Right forelimb (tissue), 1 donor: ENCODE results near the gene CCDC47.
"Not testable (repeated sequence)": the region's sequence is repeated elsewhere in the genome, so short reads cannot be mapped to it uniquely, and the experiment has no call there.

Experiments used
- DNase-seq: peaks from one replicate; pipeline ENCODE4 v3.0.0-alpha.2; 2018

CCDC47 gene, protein sequence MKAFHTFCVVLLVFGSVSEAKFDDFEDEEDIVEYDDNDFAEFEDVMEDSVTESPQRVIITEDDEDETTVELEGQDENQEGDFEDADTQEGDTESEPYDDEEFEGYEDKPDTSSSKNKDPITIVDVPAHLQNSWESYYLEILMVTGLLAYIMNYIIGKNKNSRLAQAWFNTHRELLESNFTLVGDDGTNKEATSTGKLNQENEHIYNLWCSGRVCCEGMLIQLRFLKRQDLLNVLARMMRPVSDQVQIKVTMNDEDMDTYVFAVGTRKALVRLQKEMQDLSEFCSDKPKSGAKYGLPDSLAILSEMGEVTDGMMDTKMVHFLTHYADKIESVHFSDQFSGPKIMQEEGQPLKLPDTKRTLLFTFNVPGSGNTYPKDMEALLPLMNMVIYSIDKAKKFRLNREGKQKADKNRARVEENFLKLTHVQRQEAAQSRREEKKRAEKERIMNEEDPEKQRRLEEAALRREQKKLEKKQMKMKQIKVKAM

GRCh38 chr17:63773272-63774140 lies at the start of gene CCDC47:
CCDC47 (minus strand) TSS chr17:63773597; CDS start chr17:63766175, 7,422 bp downstream.
- DNase-seq: peak; percentile 99

- no peak for DNase-seq
These were observed 49.1 kb upstream of the CCDC47 start for GRCh38 chr17:63822537-63822936.

DNA sequence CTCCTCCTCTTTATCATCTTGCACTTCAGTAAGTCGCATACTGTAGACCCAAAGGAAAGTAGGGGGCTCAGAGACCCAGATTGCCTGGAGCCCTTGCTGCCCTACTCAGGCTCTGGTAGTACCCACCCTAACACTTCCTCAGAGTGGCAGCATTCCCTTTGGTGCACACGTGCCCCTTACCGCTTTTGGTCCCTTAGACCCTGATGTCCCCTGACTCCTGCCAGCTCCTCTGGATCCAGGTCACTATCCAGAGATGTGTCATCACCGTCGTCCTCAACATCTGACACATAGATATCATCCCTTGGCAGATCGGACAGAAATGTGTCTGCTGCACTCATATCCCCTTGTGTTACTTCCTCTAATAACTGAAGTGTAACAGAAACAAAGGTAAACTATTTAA lies 48.4 kb upstream of the CCDC47 start:
- DNase-seq: no peak

DNA sequence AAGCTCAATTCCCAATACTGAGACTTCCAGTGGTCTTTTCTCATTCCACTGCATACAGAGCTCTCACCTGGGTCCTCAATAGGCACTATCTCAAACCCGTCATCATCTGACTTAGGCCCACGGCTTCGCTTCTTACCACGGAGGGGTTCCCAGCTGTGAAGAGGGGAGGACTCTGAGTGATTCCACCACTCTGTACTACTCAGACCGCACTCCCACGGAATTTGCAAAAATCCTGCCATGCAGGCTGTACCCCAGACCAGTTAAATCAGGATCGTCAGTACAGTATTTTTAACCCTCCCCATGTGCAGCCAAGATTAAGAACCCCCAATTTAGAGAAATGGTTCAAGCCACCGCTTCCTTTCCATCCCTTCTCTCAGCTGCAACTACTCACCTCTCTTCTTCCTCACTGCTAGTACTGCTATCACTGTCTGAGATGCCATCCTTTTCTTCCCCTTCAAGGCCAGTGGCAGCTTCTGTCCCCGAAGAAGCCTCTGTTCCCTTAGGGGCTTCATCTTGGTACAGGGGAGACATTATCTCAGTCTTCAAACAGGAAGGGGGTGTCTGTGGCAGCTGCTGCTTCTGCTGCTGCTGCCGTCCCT lies 47.7 kb upstream of the CCDC47 start:
- no peak for DNase-seq

DNA sequence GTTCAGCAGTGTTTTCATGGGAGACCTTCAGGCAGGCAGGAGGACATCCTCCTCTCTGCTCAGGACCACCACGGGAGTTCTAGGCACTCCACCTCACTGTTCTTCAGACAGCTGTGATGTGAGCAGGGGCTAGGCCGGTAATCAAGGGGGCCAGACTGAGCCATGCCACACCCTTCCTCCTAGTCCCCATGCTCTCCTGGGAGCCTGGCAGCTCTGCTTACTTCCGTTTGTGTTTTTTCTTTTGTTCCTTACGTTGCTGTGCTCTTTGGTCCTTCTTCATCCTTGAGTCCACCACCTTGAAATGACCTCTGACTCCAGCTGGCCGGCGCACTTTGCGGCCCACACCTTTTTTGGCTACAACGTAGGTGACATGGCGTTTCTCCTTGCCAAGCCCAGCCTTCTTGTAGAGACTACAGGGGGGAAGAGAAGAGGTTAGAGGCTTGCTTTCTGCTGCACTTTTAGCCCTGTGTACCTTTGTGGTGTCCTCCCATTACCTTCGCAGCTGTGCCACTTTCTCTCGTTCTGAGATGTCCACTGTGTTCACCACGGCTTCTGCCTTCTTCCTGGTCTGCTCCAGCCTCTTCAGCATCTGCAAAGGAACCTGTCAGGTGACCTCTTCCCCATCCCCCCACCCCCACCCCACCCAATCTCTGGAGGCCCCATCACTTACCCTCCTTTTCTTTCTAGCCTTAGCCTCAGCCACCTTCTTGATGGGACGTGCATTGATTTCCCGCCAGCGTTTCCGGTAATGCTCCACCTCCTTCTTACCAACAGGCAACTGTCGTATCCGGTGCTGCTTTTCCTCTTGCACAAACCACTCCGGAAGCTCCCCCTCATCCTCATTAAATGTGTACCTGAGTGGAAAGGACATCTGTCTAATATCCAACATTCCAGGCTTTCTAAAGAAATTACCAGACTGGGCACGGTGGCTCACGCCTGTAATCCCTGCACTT lies 46.5 kb upstream of the CCDC47 start:
- no peak for DNase-seq

DNA sequence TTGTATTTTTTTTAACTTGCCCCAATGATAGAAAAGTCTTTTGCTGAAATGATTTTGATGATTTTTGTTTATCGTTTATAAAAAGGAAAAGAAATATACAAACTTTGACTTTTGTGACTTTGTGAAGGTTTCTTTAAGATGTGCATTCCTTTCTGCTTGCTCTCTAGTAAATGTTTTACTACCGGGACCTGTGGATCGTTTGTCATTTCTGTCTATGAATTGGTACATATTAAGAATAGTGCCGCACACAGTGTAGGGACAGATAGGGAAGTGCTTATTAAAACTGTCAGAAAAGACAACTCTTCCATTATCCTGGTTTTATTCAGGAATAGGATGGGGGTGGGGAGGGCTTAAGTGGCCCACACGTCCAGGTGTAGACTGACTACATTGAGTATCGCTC lies 45.7 kb upstream of the CCDC47 start:
- no peak for DNase-seq

DNA sequence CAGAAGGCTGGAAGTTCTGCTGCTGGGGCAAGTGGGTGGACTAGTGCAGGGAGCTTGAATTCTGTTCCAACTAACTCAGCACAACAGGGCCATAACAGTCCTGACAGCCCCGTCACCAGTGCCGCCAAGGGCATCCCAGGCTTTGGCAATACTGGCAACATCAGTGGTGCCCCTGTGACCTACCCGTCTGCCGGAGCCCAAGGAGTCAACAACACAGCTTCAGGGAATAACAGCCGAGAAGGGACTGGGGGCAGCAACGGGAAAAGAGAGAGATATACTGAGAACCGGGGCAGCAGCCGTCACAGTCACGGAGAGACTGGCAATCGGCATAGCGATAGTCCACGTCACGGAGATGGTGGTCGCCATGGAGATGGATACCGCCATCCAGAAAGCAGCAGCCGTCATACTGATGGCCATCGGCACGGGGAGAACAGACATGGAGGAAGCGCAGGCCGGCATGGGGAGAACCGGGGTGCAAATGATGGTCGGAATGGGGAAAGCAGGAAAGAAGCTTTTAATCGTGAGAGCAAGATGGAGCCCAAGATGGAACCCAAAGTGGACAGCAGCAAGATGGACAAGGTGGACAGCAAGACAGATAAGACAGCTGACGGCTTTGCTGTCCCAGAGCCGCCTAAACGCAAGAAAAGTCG lies 44.5 kb upstream of the CCDC47 start:
- DNase-seq: no peak

DNA sequence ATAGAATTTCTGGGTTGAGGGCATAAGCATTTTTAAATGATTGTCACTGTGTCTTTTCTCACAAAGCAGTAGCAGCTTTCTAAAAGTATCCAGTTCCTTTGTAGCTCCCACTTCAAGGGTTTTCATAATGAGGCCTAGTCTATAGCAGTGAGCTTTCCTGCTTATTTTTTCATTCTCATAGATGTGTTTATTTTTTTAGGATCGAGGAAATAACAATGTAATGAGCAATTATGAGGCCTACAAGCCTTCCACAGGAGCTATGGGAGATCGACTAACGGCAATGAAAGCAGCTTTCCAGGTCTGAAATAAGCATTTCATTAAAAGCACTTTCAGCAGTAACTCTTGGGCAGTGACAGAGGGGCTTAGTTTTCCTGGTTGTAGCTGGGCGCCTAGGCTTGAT lies 43.3 kb upstream of the CCDC47 start:
- no peak for DNase-seq

GRCh38 chr17:63816123-63816522 lies 42.7 kb upstream of the CCDC47 start:
- DNase-seq: no peak

- DNase-seq: no peak
These were observed 36.6 kb upstream of the CCDC47 start for GRCh38 chr17:63809970-63810369.

GRCh38 chr17:63805591-63805990 lies 32.2 kb upstream of the CCDC47 start:
- no peak for DNase-seq

DNA sequence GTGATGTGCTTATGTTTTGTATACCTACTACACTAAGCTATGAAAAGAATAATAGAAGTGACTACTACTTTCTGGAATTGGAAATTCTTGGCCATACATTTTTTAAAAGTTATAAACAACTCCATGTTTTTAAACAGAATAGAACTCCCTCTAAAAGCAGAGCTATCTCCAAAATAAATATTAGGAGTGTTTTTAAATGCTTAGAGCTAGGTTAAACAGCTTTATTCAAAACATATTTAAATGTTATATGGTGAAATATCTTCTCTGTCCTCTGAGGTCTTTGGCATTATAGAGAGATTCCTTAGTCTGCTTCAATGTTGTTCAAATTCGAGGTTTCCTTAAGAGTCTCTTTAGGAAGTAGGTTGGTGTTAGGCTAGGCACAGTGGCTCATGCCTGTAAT lies 30.9 kb upstream of the CCDC47 start:
- DNase-seq: no peak

- DNase-seq: no peak
These were observed 27.4 kb upstream of the CCDC47 start for GRCh38 chr17:63800783-63801182.

- DNase-seq: no peak
These were observed 25.2 kb upstream of the CCDC47 start for GRCh38 chr17:63798572-63799106.

DNA sequence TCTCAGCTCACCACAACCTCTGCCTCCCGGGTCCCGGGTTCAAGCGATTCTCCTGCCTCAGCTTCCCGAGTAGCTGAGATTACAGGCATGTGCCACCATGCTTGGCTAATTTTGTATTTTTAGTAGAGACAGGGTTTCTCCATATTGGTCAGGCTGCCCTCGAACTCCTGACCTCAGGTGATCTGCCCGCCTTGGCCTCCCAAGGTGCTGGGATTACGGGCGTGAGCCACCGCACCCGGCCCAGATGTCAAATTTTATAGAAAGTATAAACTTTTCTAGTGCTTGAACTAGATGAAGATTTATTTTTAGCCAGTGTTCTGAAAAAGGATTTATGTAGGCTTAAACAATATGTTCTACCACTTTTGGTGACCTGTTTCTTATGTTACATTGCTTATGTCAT lies 23.0 kb upstream of the CCDC47 start:
- not testable (repeated sequence) for DNase-seq

- no peak for DNase-seq
These were observed 18.8 kb upstream of the CCDC47 start for GRCh38 chr17:63792055-63792729.

GRCh38 chr17:63790057-63790456 lies 16.7 kb upstream of the CCDC47 start:
- no peak for DNase-seq

DNA sequence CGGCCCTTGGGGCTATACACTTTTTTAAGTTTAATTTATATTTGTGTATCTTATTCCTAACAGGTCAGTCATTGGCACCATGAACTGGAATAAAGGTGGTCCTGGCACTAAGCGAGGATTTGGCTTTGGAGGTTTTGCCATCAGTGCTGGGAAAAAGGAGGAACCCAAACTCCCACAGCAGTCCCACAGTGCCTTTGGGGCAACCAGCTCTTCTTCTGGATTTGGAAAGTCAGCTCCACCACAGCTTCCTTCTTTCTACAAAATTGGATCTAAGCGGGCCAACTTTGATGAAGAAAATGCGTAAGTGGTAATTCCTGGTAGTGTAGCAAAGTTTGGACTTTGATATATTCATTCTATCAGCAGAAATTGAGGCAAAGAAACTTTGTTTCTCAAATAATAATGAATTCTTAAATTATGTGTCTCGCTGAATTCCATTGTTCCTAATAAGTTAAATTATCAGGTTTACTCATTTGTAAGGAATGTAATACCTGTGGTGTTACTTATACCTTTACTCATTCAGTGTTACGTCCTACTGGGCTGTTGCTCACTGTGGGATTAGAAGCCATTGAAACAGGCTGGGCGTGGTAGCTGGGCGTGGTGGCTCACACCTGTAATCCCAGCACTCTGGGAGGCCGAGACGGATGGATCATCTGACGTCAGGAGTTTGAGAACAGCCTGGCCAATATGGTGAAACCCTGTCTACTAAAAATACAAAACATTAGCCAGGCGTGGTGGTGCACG lies 13.7 kb upstream of the CCDC47 start:
- DNase-seq: no peak

GRCh38 chr17:63786117-63786516 lies 12.7 kb upstream of the CCDC47 start:
- DNase-seq: no peak

- DNase-seq: no peak
These were observed 12.2 kb upstream of the CCDC47 start for GRCh38 chr17:63785556-63785955.
